Stimulated activated CD4-positive, alpha-beta T cell treated with anti-CD3 and anti-CD28 coated beads, Interleukin-12 subunit alpha, Interleukin-12 subunit beta, amount 100 ng/mL, for 48 hours (primary cell): ENCODE measurements around the gene WDR33.

Experiments
- DNase-seq, 3 donors: peaks; one replicate each; pipeline ENCODE4 v3.0.0-alpha.2; 2020; ENCODE audit warnings: low read depth in 2 of 3, low spot score in 1 of 3

WDR33 gene

DNA sequence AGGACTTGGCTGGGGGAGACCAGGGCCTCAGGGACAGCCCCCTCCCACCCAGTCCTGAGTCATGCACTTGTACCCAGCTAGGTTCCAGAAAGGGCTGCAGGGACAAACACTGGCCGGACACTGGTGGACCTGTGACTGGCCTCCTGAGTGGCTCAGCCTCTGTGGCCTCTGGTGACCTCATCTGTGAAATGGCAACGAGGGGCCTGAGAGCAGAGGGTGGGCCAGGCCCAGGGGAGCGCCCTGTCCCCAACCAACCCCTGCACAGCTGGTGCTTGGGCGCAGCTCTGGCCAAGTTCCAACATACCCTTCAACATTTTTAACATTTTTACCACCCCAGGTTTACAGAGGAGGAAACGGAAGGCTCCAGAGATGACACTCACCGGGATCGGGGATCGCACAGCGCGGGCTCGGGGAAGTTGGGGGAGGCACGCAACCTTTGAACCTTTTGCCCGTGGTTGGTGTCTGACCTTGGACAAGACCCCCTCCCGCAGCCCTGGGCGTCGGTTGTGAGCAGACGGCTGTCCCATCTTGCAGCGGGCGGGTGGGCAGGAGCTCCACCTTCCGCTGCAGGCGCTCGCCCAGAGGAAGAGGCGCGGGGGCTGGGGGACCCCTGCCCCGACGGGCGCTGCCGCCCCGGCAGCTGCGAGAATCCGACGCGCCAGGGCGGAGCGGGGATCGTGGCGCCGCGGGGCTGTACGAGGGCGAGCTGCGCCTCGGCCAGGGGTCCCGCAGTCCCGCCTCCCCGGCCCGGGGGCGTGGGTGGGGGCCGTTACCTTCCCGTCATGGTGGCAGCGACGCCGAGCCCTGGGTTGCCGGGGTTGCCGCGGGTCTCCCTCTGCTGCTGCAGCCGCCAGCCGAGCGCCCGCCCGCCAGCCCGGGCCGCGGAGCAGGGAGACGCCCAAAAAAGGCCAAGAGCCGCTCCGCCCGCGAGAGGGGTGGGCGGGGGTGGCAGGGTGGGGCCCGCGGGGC, 136.4 kb downstream of the WDR33 start:
- DNase-seq: no peak

- DNase-seq: no peak
These were observed 137.5 kb downstream of the WDR33 start for GRCh38 chr2:127673291-127674069.

DNA sequence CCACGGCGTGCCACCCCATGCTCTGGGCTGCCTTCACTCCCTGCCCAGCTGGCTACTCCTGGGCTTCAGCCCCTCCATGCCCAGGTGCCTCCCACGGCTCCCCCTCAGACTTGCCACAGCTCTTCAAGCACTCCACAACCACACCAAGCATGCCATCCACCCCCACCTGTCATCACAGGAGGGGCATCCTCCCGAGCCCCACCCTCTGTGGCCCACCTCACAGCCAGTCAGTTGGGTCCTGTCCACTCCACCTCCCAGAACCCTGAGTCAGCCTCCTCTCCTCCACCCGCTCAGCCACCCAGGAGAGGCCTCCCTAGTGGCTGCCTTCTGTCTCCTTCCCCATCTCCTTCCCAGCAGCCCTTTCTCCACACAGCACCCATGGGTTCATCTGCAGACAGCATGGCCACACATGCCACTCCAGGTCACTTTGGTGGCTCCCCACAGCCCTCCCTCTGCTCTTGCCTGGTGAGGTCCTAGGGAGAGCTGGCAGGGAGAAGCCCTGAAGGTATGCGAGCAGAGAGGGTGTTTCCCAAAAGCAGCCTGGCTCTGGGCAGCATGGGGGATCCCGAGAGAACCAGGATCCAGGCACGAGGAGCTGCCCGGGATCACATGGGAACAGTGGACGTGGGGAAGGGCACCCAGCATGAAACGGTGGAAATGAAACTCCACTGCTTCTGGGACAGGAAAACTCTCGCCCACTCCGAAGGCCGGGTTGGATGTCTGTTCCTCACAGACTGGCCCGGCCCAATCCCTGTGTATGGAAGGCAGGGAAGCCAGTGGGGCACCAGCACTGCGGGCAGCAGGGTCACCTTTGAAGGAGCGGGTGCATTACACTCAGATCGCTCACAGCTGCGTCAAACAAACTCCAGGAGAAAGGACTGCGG, 138.4 kb downstream of the WDR33 start:
- no peak for DNase-seq

GRCh38 chr2:127671557-127672302, 139.2 kb downstream of the WDR33 start:
- DNase-seq: no peak

- DNase-seq: no peak
These were observed 140.0 kb downstream of the WDR33 start for GRCh38 chr2:127670957-127671290.

- no peak for DNase-seq
These were observed 140.7 kb downstream of the WDR33 start for GRCh38 chr2:127670055-127670956.

GRCh38 chr2:127669056-127669455, 141.9 kb downstream of the WDR33 start:
- DNase-seq: no peak

- no peak for DNase-seq
These were observed 145.6 kb downstream of the WDR33 start for GRCh38 chr2:127665267-127665893.

DNA sequence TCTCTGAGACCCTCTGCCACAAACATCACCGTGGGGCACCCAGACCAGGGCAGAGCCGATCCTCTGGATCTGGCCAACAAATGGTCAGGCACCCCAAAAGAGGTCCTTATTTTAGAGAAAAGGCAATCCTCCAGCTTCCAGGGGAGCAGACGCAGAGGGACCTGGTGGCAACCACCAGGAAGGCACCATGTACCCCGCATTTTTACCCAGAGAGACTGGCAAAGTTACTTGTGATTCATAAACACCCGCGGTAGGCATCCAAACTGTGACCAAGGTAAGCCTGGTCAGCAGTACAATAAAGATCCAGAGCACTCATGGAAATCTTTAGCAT, 146.1 kb downstream of the WDR33 start:
- no peak for DNase-seq

DNA sequence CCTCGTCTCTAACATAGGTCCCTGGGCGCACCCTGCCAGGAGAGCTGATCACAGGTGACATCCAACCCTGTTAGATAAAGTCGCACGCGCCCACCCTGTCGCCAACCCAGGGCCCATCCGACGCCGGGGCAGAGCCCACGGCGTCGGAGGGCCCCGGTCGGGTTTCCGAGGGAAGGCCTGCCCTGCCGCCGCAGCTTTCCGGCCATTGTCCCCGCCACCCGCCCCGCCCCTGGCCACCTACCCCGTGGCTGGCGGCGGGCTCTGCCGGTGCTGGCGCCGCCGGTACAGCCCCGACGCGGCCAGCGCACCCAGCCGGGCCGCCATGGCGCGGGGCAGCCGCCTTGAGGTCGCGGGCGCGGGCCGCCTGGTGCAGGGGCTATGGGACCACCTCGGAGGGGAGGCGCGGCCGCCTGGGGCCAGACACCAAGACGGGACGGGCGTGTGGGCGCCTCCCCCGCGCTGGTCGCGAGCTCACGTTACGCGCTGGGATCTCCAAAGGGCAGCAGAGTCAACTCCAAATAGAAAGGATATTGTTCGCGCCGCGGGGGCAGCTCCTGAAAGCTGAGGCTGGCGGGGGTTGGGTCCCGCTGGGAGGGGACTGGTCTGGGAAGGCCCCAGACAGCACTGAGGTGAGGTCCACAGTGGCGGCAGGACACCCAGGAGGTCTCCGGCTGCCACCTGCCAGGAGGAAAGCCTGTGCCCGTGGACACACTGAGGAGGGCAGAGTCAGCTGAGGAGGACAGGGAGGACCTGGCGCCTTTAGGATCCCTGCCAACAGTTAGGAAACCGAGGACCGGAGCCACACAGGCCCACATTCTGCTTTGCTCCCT, 146.7 kb downstream of the WDR33 start:
- DNase-seq: no peak

- DNase-seq: no peak
These were observed 147.4 kb downstream of the WDR33 start for GRCh38 chr2:127663566-127664064.

DNA sequence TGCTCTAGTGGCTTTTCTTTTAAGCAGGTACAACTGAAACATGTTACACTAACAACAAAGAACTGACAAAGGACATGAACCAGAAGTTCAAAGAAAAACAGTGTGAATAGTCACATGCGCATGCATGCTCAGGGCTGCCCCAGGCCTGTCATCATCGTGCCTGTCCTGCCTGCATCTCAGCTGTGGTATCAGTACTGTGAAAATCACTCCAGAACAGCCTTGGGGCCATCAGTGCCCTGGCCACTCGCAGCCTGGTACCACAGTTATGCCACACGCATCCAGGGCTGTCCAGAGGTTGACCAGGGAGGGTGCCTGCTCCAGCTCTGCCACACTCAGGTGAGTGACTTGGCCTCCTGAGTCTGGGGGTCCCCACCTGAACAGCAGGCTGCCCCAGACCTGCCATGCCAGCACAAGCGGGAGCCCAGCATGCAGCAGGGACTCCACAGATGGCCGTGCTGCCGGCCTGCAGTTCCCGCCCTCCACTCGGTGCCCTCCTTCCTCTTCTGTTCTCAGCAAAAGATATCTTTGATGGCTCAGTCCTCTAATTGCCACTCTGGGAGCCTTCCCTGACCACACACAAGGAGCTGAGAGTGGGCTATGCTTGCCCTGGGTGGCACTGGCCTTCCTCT, 147.9 kb downstream of the WDR33 start:
- no peak for DNase-seq

DNA sequence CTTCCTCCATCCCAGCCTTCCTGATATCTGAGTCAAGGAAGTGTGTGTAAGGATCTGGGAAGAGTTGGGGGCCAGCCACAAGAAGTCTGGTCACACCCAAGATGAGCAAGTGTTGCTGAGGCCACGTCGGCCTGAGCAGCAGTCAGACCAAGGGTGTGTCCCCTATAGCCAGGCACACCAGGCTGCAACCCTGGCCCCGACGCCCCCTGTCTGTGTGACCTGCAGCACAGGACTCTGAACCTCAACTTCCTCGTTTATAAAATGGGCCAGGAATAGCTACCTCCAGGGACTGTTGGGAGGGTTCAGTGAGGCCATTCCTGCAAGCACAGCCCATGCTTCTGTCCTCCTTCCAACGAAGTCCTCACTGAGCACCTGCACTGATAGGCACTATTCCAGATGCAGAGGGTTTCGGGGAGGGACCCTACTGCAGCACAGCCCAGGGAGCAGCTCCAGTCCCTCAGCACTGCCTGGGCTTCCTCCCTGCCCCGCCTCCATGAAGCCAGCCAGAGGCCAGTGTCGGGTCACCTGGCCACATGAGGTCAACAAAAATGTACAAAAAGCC, 148.9 kb downstream of the WDR33 start:
- DNase-seq: no peak

DNA sequence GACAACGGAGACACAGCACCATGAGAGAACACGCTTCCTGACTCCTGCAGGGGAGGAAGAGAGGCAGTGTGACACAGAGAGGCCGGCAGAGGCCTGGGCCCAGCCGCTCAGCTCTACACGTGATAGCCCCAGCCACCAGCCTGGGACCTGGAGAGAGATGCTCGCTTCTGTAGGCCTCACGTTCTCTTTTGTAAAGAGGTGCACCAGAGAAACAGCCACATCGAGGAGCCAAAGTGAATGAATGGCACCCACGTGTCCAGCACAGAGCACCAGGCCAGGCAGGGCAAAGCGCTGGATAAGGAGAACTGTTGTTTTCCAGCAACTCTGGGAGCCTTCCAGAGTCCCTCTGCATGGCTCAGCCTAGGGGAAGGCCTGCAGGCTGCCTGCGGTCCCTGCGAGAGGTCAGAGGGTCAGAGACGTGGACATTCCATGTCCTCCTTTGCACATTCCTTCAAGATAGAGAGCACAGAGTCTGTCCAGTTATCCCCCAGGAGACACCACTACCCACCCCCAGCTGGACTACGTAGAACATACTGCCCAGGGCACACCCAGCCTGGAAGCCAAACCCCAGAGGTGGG, 149.8 kb downstream of the WDR33 start:
- no peak for DNase-seq

- DNase-seq: no peak
These were observed 150.7 kb downstream of the WDR33 start for GRCh38 chr2:127660291-127660578.

GRCh38 chr2:127659408-127660290, 151.3 kb downstream of the WDR33 start:
- no peak for DNase-seq
